ENCODE measurements around the gene TBC1D9.

GRCh38 chr4:140581078-140581477 lies 175.1 kb downstream of the TBC1D9 start:
- TF ChIP-seq CTCF (IDR thresholded peaks at IDR 0.05) = no peak
- TF ChIP-seq ZFX (IDR thresholded peaks at IDR 0.05; ENCODE audit: borderline replicate concordance) = no peak

All from 22Rv1 (cell line).